K562 (cell line): ENCODE results near the gene ANKRD34A. TPM values are rescaled to one million over a fixed set of nuclear protein-coding genes. Genes with fewer than 3 reads are reported as not detected.

Experiments
- ATAC-seq: fragments of 200-7000 bp; cut with Tn5 transposase; 3 replicates; pipeline ENCODE4 v1.9.1; 2020; ENCODE audit warnings: moderate library complexity
- BruUV-seq: library from RNA; stranded (reverse); fragments of 400-500 nt; replicated peaks from 2 replicates; lab custom pipeline; 2021; lab: Mats Ljungman, UMichigan
- CTCF ChIA-PET: fragments of 300-600 bp; formaldehyde crosslinking; extraction: SDS; loops from one replicate; lab custom pipeline; 2021; ENCODE audit warnings: low intra/inter-chr PET ratio; lab: Yijun Ruan, JAX
- POLR2A ChIA-PET: fragments of 300-600, 350-650 bp; sonication (Branson Sonifier 250); formaldehyde crosslinking; extraction: SDS; loops from one replicate; lab custom pipeline; 2021; ENCODE audit warnings: antibody characterized with exemption, inconsistent platforms; lab: Yijun Ruan, JAX
- DNase-seq, 4 experiments: peaks; one replicate each; pipeline versions ENCODE4 v3.0.0 to v3.0.0-alpha.2; 2011 to 2018; ENCODE audit warnings: low spot score in 3 of 4, mixed read lengths in 3 of 4; ENCODE audit errors: extremely low read depth in 1 of 4
- FAIRE-seq: peaks from 2 replicates; lab custom pipeline; 2011; peaks lifted over from hg19 to GRCh38; lab: Jason Lieb, UNC
- H2AFZ ChIP-seq: 2 replicates; pipeline ENCODE4 v1.6.0; 2011; ENCODE audit warnings: low read depth, low read length, control low read depth, inconsistent platforms
- H3K27ac ChIP-seq: fragments of 200-600 bp; 3 replicates; pipeline ENCODE4 v1.8.0; 2011; ENCODE audit warnings: low read depth, mild to moderate bottlenecking, control low read depth, inconsistent platforms, low read length, moderate library complexity, mixed read lengths; ENCODE audit errors: extremely low read depth
- H3K27me3 ChIP-seq, 2 experiments: fragments of 300-600 bp in 1 of 2; 2 replicates in 1 of 2; 3 replicates in 1 of 2; pipeline versions ENCODE4 v1.6.0 to v1.8.0; 2011; ENCODE audit warnings: inconsistent platforms in 2 of 2, low read length in 2 of 2, mild to moderate bottlenecking in 1 of 2, mixed read lengths in 1 of 2, moderate library complexity in 1 of 2; ENCODE audit not compliant: control insufficient read depth in 2 of 2, insufficient read depth in 2 of 2
- H3K36me3 ChIP-seq: fragments of 300-600 bp; 3 replicates; pipeline ENCODE4 v1.8.0; 2011; ENCODE audit warnings: mild to moderate bottlenecking, low read length, inconsistent platforms; ENCODE audit not compliant: control insufficient read depth, insufficient read depth
- H3K4me1 ChIP-seq, 2 experiments: fragments of 200-600 bp in 1 of 2; replicated peaks in 1 of 2; 2 replicates in 1 of 2; 3 replicates in 1 of 2; pipeline versions ENCODE4 v1.5.1 to v1.8.0; 2011; ENCODE audit warnings: inconsistent platforms in 2 of 2, low read length in 2 of 2, mild to moderate bottlenecking in 1 of 2, mixed read lengths in 1 of 2, moderate library complexity in 1 of 2; ENCODE audit not compliant: control insufficient read depth in 2 of 2, insufficient read depth in 2 of 2
- H3K4me2 ChIP-seq: 2 replicates; pipeline ENCODE4 v1.6.1; 2011; ENCODE audit warnings: low read length, control low read depth, inconsistent platforms, mixed read lengths; ENCODE audit not compliant: insufficient read depth
- H3K4me3 ChIP-seq: fragments of 200-600 bp; sonication (generic), shearing (Covaris generic); 2 replicates; pipeline ENCODE4 v1.5.1; 2016; ENCODE audit warnings: control low read depth, inconsistent platforms
- H3K79me2 ChIP-seq: fragments of 200-600 bp; 3 replicates; pipeline ENCODE4 v1.8.0; 2011; ENCODE audit warnings: low read length, inconsistent platforms; ENCODE audit not compliant: control insufficient read depth, insufficient read depth
- H3K9ac ChIP-seq, 2 experiments: 2 replicates each; pipeline versions ENCODE4 v1.6.0 to v1.6.1; 2011; ENCODE audit warnings: low read depth in 2 of 2, low read length in 2 of 2, control low read depth in 1 of 2, inconsistent platforms in 1 of 2, mild to moderate bottlenecking in 1 of 2, mixed read lengths in 1 of 2; ENCODE audit not compliant: insufficient read depth in 1 of 2
- H3K9me1 ChIP-seq: one replicate; pipeline ENCODE4 v1.6.0; 2011; ENCODE audit warnings: inconsistent platforms, mild to moderate bottlenecking, low read length, moderate library complexity; ENCODE audit not compliant: control insufficient read depth, insufficient read depth
- H3K9me3 ChIP-seq: replicated peaks from 2 replicates; pipeline ENCODE4 v1.5.1; 2011; ENCODE audit warnings: low read depth, low read length, inconsistent platforms; ENCODE audit not compliant: control insufficient read depth, insufficient read depth
- H4K20me1 ChIP-seq: replicated peaks from 2 replicates; pipeline ENCODE4 v1.6.1; 2011; ENCODE audit warnings: low read length, inconsistent platforms, mixed read lengths; ENCODE audit not compliant: control insufficient read depth, insufficient read depth
- BCOR ChIP-seq: fragments of 450-650 bp; IDR thresholded peaks from 2 replicates; pipeline ENCODE4 v1.6.1; 2016
- BRD9 ChIP-seq: fragments of 450-650 bp; IDR thresholded peaks from 2 replicates; pipeline ENCODE4 v1.6.1; 2018; ENCODE audit warnings: low read depth; ENCODE audit not compliant: partially characterized antibody
- CHD1 ChIP-seq: fragments of 200-600 bp; sonication (generic); IDR thresholded peaks from one replicate; pipeline ENCODE4 v1.6.1; 2012; ENCODE audit warnings: mild to moderate bottlenecking, moderate library complexity, low read length, inconsistent platforms
- EP300 ChIP-seq: IDR thresholded peaks from 2 replicates; pipeline ENCODE4 v1.6.1; 2012; ENCODE audit warnings: low read length, improper control_type of control experiment
- FOXJ3 ChIP-seq: sonication (generic); formaldehyde crosslinking; IDR thresholded peaks from 2 replicates; pipeline ENCODE4 v1.4.0; 2020; ENCODE audit warnings: mild to moderate bottlenecking, missing genetic modification reagents
- HNRNPL ChIP-seq: fragments of 200-400 bp; formaldehyde crosslinking; IDR thresholded peaks from 2 replicates; pipeline ENCODE4 v1.6.1; 2017; ENCODE audit warnings: low read depth, mild to moderate bottlenecking, low read length
- JUN ChIP-seq, 2 experiments: sonication (generic) in 1 of 2; formaldehyde crosslinking in 1 of 2; IDR thresholded peaks; 2 replicates each; pipeline versions ENCODE4 v1.6.1 to v1.8.0; 2012 to 2022; ENCODE audit warnings: borderline replicate concordance in 2 of 2, mild to moderate bottlenecking in 2 of 2, improper control_type of control experiment in 1 of 2, low read depth in 1 of 2, low read length in 1 of 2, missing genetic modification reagents in 1 of 2
- MLX ChIP-seq, 2 experiments: fragments of 450-650 bp in 1 of 2; sonication (generic) in 1 of 2; formaldehyde crosslinking; conservative IDR thresholded peaks; 2 replicates each; pipeline versions ENCODE4 v1.4.0 to v1.8.1; 2020 to 2022; ENCODE audit warnings: mild to moderate bottlenecking in 1 of 2, missing genetic modification reagents in 1 of 2
- NBN ChIP-seq: fragments of 450-650 bp; IDR thresholded peaks from 2 replicates; pipeline ENCODE4 v1.6.1; 2016; ENCODE audit warnings: low read depth, mild to moderate bottlenecking
- NR2C2 ChIP-seq, 2 experiments: fragments of 200-800 bp in 1 of 2; sonication (Bioruptor generic) in 1 of 2; sonication (generic) in 1 of 2; formaldehyde crosslinking in 1 of 2; IDR thresholded peaks; 2 replicates each; pipeline versions ENCODE4 v1.6.1 to v1.8.0; 2016 to 2022; ENCODE audit warnings: mild to moderate bottlenecking in 1 of 2, missing compliant biosample characterization in 1 of 2, missing genetic modification characterization in 1 of 2, missing genetic modification reagents in 1 of 2
- STAT5B ChIP-seq: fragments of 250-450 bp; sonication (Bioruptor Pico); IDR thresholded peaks from 2 replicates; pipeline ENCODE4 v1.8.0; 2021; ENCODE audit warnings: mild to moderate bottlenecking, inconsistent platforms
- ZNF282 ChIP-seq: sonication (generic); formaldehyde crosslinking; IDR thresholded peaks from 2 replicates; pipeline ENCODE4 v1.8.1; 2023; ENCODE audit warnings: missing genetic modification reagents
- ZNF445 ChIP-seq: fragments of 250-450 bp; sonication (Bioruptor Pico); IDR thresholded peaks from 2 replicates; pipeline ENCODE4 v1.4.0; 2020; ENCODE audit warnings: low read depth, mild to moderate bottlenecking, moderate library complexity
- ZNF584 ChIP-seq: fragments of 200-800 bp; sonication (Bioruptor generic); IDR thresholded peaks from 2 replicates; pipeline ENCODE4 v1.6.1; 2016; ENCODE audit warnings: low read depth, mild to moderate bottlenecking, missing genetic modification characterization, missing compliant biosample characterization
- WGBS: fragments of 100-300 bp; shearing (Covaris generic); methylation state at CpG from one replicate; pipeline ENCODE4 v1.1.6; 2016; ENCODE audit warnings: low coverage, mixed read lengths; ENCODE audit not compliant: insufficient coverage; ENCODE audit errors: missing lambda C conversion rate; 5-methylcytosine and 5-hydroxymethylcytosine counted together
- in situ Hi-C: fragments of 300-500 bp; cut with MboI; formaldehyde crosslinking; loops from 4 replicates; pipeline ENCODE4 v1.15.0; 2018; ENCODE audit warnings: inconsistent platforms, mixed read lengths
- intact Hi-C: fragments of 100-400 bp; cut with micrococcal nuclease; formaldehyde crosslinking; loops from 2 replicates; pipeline ENCODE4 v1.14.2; 2022
- polyA plus RNA-seq, 8 experiments: library from polyadenylated mRNA; depleted of rRNA in 4 of 8; stranded (reverse) in 5 of 8; unstranded in 3 of 8; fragments of >200 nt; fragmentation: Nextera tagmentation in 2 of 8; fragmentation: Illumina TruSeq in 1 of 8; extraction: Ambion mirVana in 2 of 8; extraction: Trizol in 1 of 8; gene quantifications; 2 replicates each; pipeline versions ENCODE4 v1.2.1 to v1.2.3, GENCODE V29; 2011 to 2014; ENCODE audit warnings: inconsistent platforms in 1 of 8, missing spikeins in 1 of 8
- total RNA-seq, 7 experiments: library from RNA; depleted of rRNA in 6 of 7; stranded (reverse); fragments of >200 nt in 6 of 7; fragmentation: Illumina TruSeq in 2 of 7; extraction: Trizol in 2 of 7; gene quantifications; 2 replicates each; pipeline versions ENCODE4 v1.2.1 to v1.2.3, GENCODE V29; 2011 to 2021; ENCODE audit warnings: low replicate concordance in 1 of 7

ANKRD34A gene
- total and polyA plus RNA-seq, 9 of the 15 experiments (the other 6 are each of a cell fraction or from before 2014, with no cell fraction given): 0.06 to 1.6 (median 0.43) TPM

GRCh38 chr1:145992502-145992936 lies 28.1 kb upstream of the ANKRD34A start:
- Histone ChIP-seq H3K4me2 (peak overlapping the region; percentile 97), H3K9ac (peak overlapping the region; percentile 39 to 100; a peak in 3 of 4 replicates)
- TF ChIP-seq CHD1 (peak; percentile 97), HNRNPL (no peak), NR2C2 (CRISPR knock-in tag; IDR thresholded peaks at IDR 0.05) (no peak), NR2C2 (tag; IDR thresholded peaks at IDR 0.05) (peak; percentile 42; the same call in 1 of the 2 replicates), ZNF282 (no peak), BCOR (no peak), NBN (no peak), ZNF584 (no peak), EP300 (no peak), ZNF445 (no peak), MLX (CRISPR knock-in tag; conservative IDR thresholded peaks at IDR 0.05) (no peak), JUN (IDR thresholded peaks at IDR 0.05; ENCODE audit: borderline replicate concordance, low read depth, low read length) (no peak), JUN (CRISPR knock-in tag; IDR thresholded peaks at IDR 0.05; ENCODE audit: borderline replicate concordance) (no peak), STAT5B (CRISPR knock-in tag) (no peak), BRD9 (no peak), FOXJ3 (CRISPR knock-in tag) (no peak)

More at GRCh38 chr1:145992502-145992936, 28.1 kb upstream of the ANKRD34A start:
- H3K4me3 ChIP-seq: peak overlapping the region; percentile 85
- H3K4me1 ChIP-seq: peaks cover 0 to 14% of the 10 kb centered on the region in 2 experiments; a peak in 3 of 5 replicates
- CTCF ChIA-PET: no interaction called here
- H3K27me3 ChIP-seq: no peaks in the 10 kb centered on the region
- 18% methylated on average over 1 of the region's 1 CpG for WGBS
- DNase-seq: peak in 1 of 4 experiments; percentile 26
- no peaks in the 10 kb centered on the region for H3K9me3 ChIP-seq
- POLR2A ChIA-PET: interaction anchor here (1.0 to 14.0 kb wide), 11 partner anchors 10 to 84 kb away, joined by 3 to 320 read pairs (median 9); partner anchors contain the start of genes ANKRD34A, POLR3GL and RBM8A
- no TSS peak for BruUV-seq
- FAIRE-seq: no peak
- peaks cover 3% of the 10 kb centered on the region for H3K9me1 ChIP-seq
- H3K27ac ChIP-seq: peak overlapping the region; percentile 99
- no peak overlapping the region for H2AFZ ChIP-seq
- peaks cover 44% of the 10 kb centered on the region for H4K20me1 ChIP-seq
- peaks cover 44% of the 10 kb centered on the region for H3K36me3 ChIP-seq
- intact Hi-C loops (no loop called here), in situ Hi-C loops (no loop called here)
- H3K79me2 ChIP-seq: peaks cover 62% of the 10 kb centered on the region
- peak; percentile 4; the same call in 2 of the 3 replicates for ATAC-seq
